H1 (cell line): ENCODE measurements around the gene CXCR4.

Experiments used
- BACH1 ChIP-seq: IDR thresholded peaks from 2 replicates; pipeline ENCODE4 v1.6.1; 2012; ENCODE audit warnings: low read length, improper control_type of control experiment
- EZH2 ChIP-seq: fragments of 200-600 bp; sonication (generic); IDR thresholded peaks from 2 replicates; pipeline ENCODE4 v1.7.1; 2012; ENCODE audit warnings: low read depth, mild to moderate bottlenecking, moderate library complexity, low read length, inconsistent platforms; ENCODE audit not compliant: severe bottlenecking
- HDAC2 ChIP-seq, 2 experiments: fragments of 300-600 bp in 1 of 2; sonication (generic) in 1 of 2; IDR thresholded peaks; 2 replicates each; pipeline ENCODE4 v1.6.1; 2011 to 2012; ENCODE audit warnings: low read depth in 2 of 2, low read length in 2 of 2, mild to moderate bottlenecking in 2 of 2, moderate library complexity in 2 of 2, borderline replicate concordance in 1 of 2, inconsistent platforms in 1 of 2
- POLR2AphosphoS5 ChIP-seq: IDR thresholded peaks from 2 replicates; pipeline ENCODE4 v1.6.1; 2011; ENCODE audit warnings: low read depth, low read length
- RAD21 ChIP-seq, 2 experiments: IDR thresholded peaks in 1 of 2; conservative IDR thresholded peaks in 1 of 2; 2 replicates each; pipeline ENCODE4 v1.6.1; 2011; ENCODE audit warnings: low read depth in 2 of 2, low read length in 2 of 2, improper control_type of control experiment in 1 of 2, inconsistent platforms in 1 of 2, mild to moderate bottlenecking in 1 of 2, moderate library complexity in 1 of 2
- SP1 ChIP-seq: IDR thresholded peaks from 2 replicates; pipeline ENCODE4 v1.6.1; 2011; ENCODE audit warnings: low read depth, low read length
- TF ChIP-seq, protein P1 (sequence below), 3 experiments: IDR thresholded peaks; 1 replicate in 2 of 3; 2 replicates in 1 of 3; pipeline versions ENCODE4 v1.5.1 to v1.6.1; 2011; ENCODE audit warnings: low read length in 3 of 3, mild to moderate bottlenecking in 3 of 3, inconsistent platforms in 2 of 3, low read depth in 1 of 3, moderate library complexity in 1 of 3; ENCODE audit not compliant: insufficient read depth in 1 of 3; ENCODE audit errors: control extremely low read depth in 1 of 3

- TF ChIP-seq BACH1 (no peak), POLR2AphosphoS5 (no peak), SP1 (no peak), RAD21 (IDR thresholded peaks at IDR 0.05 in 1 of 2, conservative IDR thresholded peaks at IDR 0.05 in 1 of 2; ENCODE audit: low read depth in 2 of 2, low read length in 2 of 2) (no peak), EZH2 (no peak), HDAC2 (IDR thresholded peaks at IDR 0.05; ENCODE audit: borderline replicate concordance in 1 of 2, low read depth in 2 of 2, low read length in 2 of 2) (no peak)
- TF ChIP-seq, protein P1, sequence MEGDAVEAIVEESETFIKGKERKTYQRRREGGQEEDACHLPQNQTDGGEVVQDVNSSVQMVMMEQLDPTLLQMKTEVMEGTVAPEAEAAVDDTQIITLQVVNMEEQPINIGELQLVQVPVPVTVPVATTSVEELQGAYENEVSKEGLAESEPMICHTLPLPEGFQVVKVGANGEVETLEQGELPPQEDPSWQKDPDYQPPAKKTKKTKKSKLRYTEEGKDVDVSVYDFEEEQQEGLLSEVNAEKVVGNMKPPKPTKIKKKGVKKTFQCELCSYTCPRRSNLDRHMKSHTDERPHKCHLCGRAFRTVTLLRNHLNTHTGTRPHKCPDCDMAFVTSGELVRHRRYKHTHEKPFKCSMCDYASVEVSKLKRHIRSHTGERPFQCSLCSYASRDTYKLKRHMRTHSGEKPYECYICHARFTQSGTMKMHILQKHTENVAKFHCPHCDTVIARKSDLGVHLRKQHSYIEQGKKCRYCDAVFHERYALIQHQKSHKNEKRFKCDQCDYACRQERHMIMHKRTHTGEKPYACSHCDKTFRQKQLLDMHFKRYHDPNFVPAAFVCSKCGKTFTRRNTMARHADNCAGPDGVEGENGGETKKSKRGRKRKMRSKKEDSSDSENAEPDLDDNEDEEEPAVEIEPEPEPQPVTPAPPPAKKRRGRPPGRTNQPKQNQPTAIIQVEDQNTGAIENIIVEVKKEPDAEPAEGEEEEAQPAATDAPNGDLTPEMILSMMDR (IDR thresholded peaks at IDR 0.05; ENCODE audit: control extremely low read depth in 1 of 3, insufficient read depth in 1 of 3, low read depth in 1 of 3, low read length in 3 of 3) = no peak
These were observed 11.7 kb upstream of the CXCR4 start for GRCh38 chr2:136129601-136130000.
